GM18858 (cell line): ENCODE results near the gene KRTAP4-12.
"Not testable (repeated sequence)": the region's sequence is repeated elsewhere in the genome, so short reads cannot be mapped to it uniquely, and the experiment has no call there.

Experiments used
- ATAC-seq: cut with Tn5 transposase; IDR thresholded peaks from one replicate; pipeline ENCODE4 v1.9.1; 2021; ENCODE audit not compliant: unreplicated experiment

The KRTAP4-12 gene

GRCh38 chr17:41126412-41126811 is 2.4 kb upstream of the KRTAP4-12 start:
- no peak for ATAC-seq

DNA sequence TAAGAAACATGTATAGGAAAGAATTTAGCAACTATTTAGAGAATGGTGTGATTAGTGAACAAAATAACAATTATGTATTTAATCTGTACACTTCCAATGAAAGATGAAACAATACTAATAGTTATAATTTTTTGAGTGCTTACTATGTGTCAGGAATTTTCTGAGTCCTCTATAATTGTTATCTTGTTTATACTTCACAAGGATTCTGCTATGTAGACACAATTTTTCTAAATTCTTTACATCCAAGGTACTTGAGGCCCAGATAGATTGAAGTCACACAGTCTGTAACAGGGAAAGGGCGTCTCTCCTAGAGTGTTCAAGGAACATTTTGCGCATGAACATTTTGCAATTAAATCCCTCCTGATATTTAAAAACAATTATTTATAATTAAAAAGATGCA is 1.1 kb upstream of the KRTAP4-12 start:
- ATAC-seq: no peak

- ATAC-seq: not testable (repeated sequence)
Measured at GRCh38 chr17:41123292-41123990, 541 bp downstream of the KRTAP4-12 start.

- ATAC-seq: no peak
Measured at GRCh38 chr17:41121742-41122141, 2.2 kb downstream of the KRTAP4-12 start.

DNA sequence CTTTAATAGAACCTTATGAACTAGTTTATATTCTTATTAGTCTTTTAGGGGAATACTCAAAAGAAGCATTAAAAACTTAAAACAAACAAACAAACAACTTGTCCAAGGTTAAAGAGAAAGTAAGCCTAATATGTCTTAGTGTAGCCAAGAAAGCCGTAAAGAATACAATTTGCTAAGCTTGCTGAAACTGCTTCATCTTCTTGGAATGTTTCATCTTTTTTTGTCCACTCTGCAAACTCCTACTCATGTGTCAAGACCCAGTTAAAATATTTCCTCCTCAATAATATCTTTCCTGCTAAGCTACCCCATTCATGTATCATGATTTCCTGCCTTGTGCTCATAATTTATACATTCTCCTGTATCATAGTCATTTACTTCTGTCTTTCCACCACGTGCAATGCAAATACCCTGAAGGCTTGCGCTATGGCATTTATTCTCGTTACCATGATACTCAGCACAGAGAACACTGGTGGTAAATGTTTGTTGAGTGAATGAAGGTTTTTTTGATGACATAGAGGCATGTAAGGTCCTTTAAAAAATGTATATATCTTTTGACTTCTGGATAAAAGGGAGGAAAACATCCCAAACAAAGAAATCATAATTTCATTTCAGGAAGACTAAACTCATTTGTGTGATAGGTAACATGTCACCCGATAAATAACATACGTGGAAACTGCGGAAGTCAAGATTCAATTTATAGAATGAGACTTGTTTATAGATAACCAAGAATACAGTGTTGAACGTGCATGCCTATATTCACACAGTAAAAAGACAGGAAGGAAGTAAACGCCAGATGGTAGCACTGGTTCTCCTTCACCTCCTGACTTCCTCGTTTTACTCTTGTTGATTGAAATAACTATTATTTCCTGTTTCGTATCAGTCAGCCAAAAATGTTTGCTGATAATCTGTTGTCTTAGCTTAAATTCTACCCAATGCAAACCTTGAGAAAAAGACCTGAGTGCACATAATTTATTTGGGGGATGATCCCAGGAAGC is 4.0 kb downstream of the KRTAP4-12 start:
- not testable (repeated sequence) for ATAC-seq

- no peak for ATAC-seq
Measured at GRCh38 chr17:41118721-41119120, 5.3 kb downstream of the KRTAP4-12 start.

DNA sequence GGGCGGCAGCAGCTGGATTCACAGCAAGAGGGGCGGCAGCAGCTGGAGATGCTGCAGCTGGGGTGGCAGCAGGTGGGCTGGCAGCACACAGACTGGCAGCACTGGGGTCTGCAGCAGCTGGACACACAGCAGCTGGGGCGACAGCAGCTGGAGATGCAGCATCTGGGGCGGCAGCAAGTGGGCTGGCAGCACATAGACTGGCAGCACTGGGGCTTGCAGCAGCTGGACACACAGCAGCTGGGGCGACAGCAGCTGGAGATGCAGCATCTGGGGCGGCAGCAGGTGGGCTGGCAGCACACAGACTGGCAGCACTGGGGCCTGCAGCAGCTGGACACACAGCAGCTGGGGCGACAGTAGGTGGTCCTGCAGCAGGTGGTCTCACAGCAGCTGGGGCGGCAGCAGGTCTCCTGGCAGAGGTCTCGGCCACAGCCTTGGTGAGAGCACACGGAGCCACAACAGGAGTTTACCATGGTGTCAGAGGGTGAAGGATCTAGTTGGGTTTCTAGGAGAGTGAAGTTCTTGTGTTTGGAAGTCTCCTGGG is 6.1 kb downstream of the KRTAP4-12 start, which contains the start of gene KRTAP4-11:
Gene KRTAP4-11 (minus strand): TSS at position 528 of the 541 bp plus-strand sequence. CDS start 58 bp downstream, at position 470.
- ATAC-seq: not testable (repeated sequence)

DNA sequence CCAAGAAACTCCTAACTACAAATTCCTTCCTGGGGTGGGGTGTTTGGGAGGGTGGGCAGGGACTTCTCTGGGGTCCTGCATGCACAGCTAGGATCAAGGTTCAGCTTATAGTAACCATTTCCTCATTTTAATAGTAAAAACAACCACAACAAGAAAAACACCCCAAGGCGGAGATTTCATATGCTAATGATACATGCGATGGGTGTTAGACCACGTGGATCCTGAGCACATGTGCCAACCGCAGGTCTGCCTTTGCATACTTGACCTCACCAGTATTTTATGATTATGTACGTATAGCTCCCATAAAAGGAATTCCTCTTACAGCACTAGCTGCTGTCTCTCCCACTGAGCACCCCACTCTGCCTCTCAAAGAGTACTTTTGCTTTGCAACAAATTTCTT is 7.7 kb downstream of the KRTAP4-12 start:
- ATAC-seq: no peak

GRCh38 chr17:41111151-41111885 is 12.7 kb downstream of the KRTAP4-12 start:
- ATAC-seq: no peak

- ATAC-seq: not testable (repeated sequence)
Measured at GRCh38 chr17:41108728-41109386, 15.1 kb downstream of the KRTAP4-12 start.

DNA sequence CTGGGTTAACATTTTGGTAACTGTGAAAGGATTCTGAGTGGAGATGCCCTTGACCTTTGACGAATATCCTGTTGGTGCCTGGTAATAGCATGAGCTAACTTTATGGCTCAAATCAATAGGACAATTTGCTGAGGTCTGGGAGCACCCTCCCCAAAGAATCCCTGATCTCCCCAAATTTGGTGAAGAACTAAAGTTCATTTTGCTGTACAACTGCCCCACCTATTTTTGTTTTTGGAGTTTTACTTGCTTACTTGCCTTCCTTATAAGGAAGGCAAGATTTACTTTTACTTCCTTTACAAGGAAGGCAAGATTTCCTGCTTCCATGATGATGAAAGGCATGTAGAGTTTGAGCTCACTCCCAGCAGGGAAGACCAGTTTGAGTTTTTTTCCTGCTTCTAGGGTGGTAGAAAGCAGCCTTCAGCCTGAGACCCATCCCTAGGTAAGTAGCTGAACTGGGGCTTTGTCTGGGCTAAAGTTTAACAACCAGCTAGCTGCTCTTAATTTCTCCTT is 16.0 kb downstream of the KRTAP4-12 start:
- no peak for ATAC-seq

- ATAC-seq: not testable (repeated sequence)
Measured at GRCh38 chr17:41105347-41105746, 18.6 kb downstream of the KRTAP4-12 start, which contains the start of gene KRTAP4-9. Gene KRTAP4-9 (plus strand): TSS chr17:41105389. CDS start chr17:41105389, 0 bp downstream.

DNA sequence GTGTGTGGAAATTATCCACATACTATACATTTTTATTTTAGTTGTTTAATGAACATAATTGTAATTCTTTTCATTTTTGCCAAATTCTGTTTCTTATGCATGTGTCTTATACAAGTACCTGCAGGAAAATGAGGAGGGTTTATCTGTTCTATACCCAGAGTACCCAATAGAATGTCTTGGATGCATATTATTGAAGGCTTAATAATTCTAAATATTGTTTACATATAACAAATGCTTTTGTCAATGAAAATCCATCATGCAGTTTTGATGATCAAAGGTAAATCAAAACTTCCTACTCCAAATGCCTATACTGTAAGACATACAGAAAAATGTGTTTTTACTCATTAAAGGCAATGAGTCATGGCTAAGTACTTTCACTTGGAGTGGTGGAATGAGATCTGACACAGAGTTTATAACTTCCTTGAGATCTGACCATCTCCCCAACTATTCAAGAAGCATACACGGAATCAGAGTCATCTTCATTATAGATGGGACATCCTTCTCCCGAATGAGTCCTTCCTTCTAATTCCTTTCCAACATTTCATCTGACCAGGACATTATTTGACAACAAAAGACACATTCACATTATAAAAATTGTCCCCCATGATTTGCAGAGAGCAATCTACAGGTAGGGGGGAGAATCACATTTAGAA is 19.5 kb downstream of the KRTAP4-12 start:
- ATAC-seq: not testable (repeated sequence)

GRCh38 chr17:41103896-41104295 is 20.1 kb downstream of the KRTAP4-12 start:
- no peak for ATAC-seq

GRCh38 chr17:41101586-41102259 is 22.3 kb downstream of the KRTAP4-12 start, which contains the start of gene KRTAP4-16:
Gene KRTAP4-16 (minus strand): TSS chr17:41102209. CDS start chr17:41102209, 0 bp downstream.
- no peak for ATAC-seq

DNA sequence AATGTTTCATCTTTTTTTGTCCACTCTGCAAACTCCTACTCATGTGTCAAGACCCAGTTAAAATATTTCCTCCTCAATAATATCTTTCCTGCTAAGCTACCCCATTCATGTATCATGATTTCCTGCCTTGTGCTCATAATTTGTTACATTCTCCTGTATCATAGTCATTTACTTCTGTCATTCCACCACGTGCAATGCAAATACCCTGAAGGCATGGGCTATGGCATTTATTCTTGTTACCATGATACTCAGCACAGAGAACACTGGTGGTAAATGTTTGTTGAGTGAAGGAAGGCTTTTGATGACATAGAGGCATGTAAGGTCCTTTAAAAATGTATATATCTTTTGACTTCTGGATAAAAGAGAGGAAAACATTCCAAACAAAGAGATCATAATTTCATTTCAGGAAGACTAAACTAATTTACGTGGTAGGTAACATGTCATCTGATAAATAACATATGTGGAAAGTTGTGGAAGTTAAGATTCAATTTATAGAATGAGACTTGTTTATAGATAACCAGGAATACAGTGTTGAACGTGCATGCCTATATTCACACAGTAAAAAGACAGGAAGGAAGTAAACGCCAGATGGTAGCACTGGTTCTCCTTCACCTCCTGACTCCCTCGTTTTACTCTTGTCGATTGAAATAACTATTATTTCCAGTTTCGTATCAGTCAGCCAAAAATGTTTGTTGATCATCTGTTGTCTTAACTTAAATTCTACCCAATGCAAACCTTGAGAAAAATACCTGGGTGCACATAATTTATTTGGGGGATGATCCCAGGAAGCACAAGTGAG is 24.1 kb downstream of the KRTAP4-12 start:
- not testable (repeated sequence) for ATAC-seq

GRCh38 chr17:41098481-41098880 is 25.5 kb downstream of the KRTAP4-12 start:
- ATAC-seq: no peak

- no peak for ATAC-seq
Measured at GRCh38 chr17:41098042-41098441, 25.9 kb downstream of the KRTAP4-12 start, which contains the start of gene KRTAP4-8. Gene KRTAP4-8 (minus strand): TSS chr17:41098142. CDS start chr17:41098084, 58 bp downstream.
